Liver (tissue), 9 donors: ENCODE data around the gene ARID3A. TPM values are rescaled to one million over a fixed set of nuclear protein-coding genes. Genes with fewer than 3 reads are reported as not detected.

Experiments used
- DNase-seq: peaks from one replicate; pipeline ENCODE4 v3.0.0-alpha.2; 2017; ENCODE audit warnings: low spot score
- H3K27ac ChIP-seq, 2 donors: one replicate each; pipeline ENCODE4 v1.7.0; 2013; ENCODE audit warnings: inconsistent platforms in 2 of 2, low read length in 2 of 2, control low read depth in 1 of 2, low read depth in 1 of 2, mild to moderate bottlenecking in 1 of 2
- H3K27me3 ChIP-seq, 4 donors: one replicate each; pipeline versions ENCODE4 v1.6.1 to v1.7.0; 2013; ENCODE audit warnings: low read length in 3 of 4, inconsistent platforms in 1 of 4, mild to moderate bottlenecking in 1 of 4, moderate library complexity in 1 of 4; ENCODE audit not compliant: control insufficient read depth in 4 of 4, insufficient read depth in 4 of 4
- H3K36me3 ChIP-seq, 4 donors: one replicate each; pipeline versions ENCODE4 v1.6.1 to v1.7.0; 2013; ENCODE audit warnings: low read length in 3 of 4, mild to moderate bottlenecking in 3 of 4, low read depth in 1 of 4, moderate library complexity in 1 of 4; ENCODE audit not compliant: control insufficient read depth in 4 of 4, insufficient read depth in 3 of 4
- H3K4me1 ChIP-seq, 4 donors: one replicate each; pipeline versions ENCODE4 v1.6.1 to v1.7.0; 2013; ENCODE audit warnings: low read length in 3 of 4, mild to moderate bottlenecking in 3 of 4, moderate library complexity in 1 of 4; ENCODE audit not compliant: control insufficient read depth in 4 of 4, insufficient read depth in 4 of 4
- H3K4me3 ChIP-seq, 3 donors: one replicate each; pipeline versions ENCODE4 v1.6.1 to v1.7.0; 2013; ENCODE audit warnings: low read length in 3 of 3, control low read depth in 1 of 3, low read depth in 1 of 3, mild to moderate bottlenecking in 1 of 3
- H3K9ac ChIP-seq, 2 donors: one replicate each; pipeline ENCODE4 v1.7.0; 2013; ENCODE audit warnings: low read length in 2 of 2, mild to moderate bottlenecking in 2 of 2, moderate library complexity in 2 of 2, control low read depth in 1 of 2, low read depth in 1 of 2
- H3K9me3 ChIP-seq, 4 donors: one replicate each; pipeline versions ENCODE4 v1.6.1 to v1.7.0; 2013; ENCODE audit warnings: low read length in 3 of 4; ENCODE audit not compliant: control insufficient read depth in 4 of 4
- EGR1 ChIP-seq, 2 donors: IDR thresholded peaks; 2 replicates each; pipeline ENCODE4 v1.6.1; 2016 to 2018; ENCODE audit warnings: antibody characterized with exemption in 2 of 2, low read depth in 2 of 2
- FOXA1 ChIP-seq: IDR thresholded peaks from 2 replicates; pipeline ENCODE4 v1.6.1; 2016; ENCODE audit warnings: antibody characterized with exemption
- FOXA2 ChIP-seq: IDR thresholded peaks from 2 replicates; pipeline ENCODE4 v1.6.1; 2016; ENCODE audit warnings: antibody characterized with exemption
- HNF4A ChIP-seq, 2 donors: conservative IDR thresholded peaks; 2 replicates each; pipeline ENCODE4 v1.6.1; 2016; ENCODE audit warnings: antibody characterized with exemption in 2 of 2, mild to moderate bottlenecking in 2 of 2
- HNF4G ChIP-seq: IDR thresholded peaks from 2 replicates; pipeline ENCODE4 v1.6.1; 2016; ENCODE audit warnings: antibody characterized with exemption
- JUND ChIP-seq, 2 donors: IDR thresholded peaks; 2 replicates each; pipeline ENCODE4 v1.6.1; 2016; ENCODE audit warnings: antibody characterized with exemption in 2 of 2
- NR2F2 ChIP-seq: IDR thresholded peaks from 2 replicates; pipeline ENCODE4 v1.6.1; 2016; ENCODE audit warnings: antibody characterized with exemption
- RAD21 ChIP-seq, 2 donors: IDR thresholded peaks; 2 replicates each; pipeline ENCODE4 v1.6.1; 2016; ENCODE audit warnings: antibody characterized with exemption in 2 of 2, mild to moderate bottlenecking in 2 of 2
- RXRA ChIP-seq, 2 donors: IDR thresholded peaks; 2 replicates each; pipeline ENCODE4 v1.6.1; 2017 to 2018; ENCODE audit warnings: antibody characterized with exemption in 2 of 2, mild to moderate bottlenecking in 1 of 2
- SP1 ChIP-seq: IDR thresholded peaks from 2 replicates; pipeline ENCODE4 v1.6.1; 2018; ENCODE audit warnings: antibody characterized with exemption, mild to moderate bottlenecking
- TAF1 ChIP-seq: conservative IDR thresholded peaks from 2 replicates; pipeline ENCODE4 v1.6.1; 2016; ENCODE audit warnings: antibody characterized with exemption, mild to moderate bottlenecking
- WGBS: extraction: QIAGEN DNeasy Blood & Tissue Kit; methylation state at CpG from one replicate; pipeline ENCODE4 v1.1.7; 2013; 5-methylcytosine and 5-hydroxymethylcytosine counted together
- polyA plus RNA-seq, 2 donors: library from polyadenylated mRNA; stranded (reverse) in 1 of 2; unstranded in 1 of 2; fragments of 200-250 nt in 1 of 2; fragments of >200 nt in 1 of 2; fragmentation: Nextera tagmentation in 1 of 2; extraction: Ambion mirVana in 1 of 2; gene quantifications; one replicate each; pipeline versions ENCODE4 v1.2.1 to v1.2.3, GENCODE V29; 2013 to 2015
- total RNA-seq, 2 donors: library from RNA; depleted of rRNA; stranded (reverse); fragments of >200 nt; gene quantifications; one replicate each; pipeline ENCODE4 v1.2.3, GENCODE V29; 2014
- TF ChIP-seq, protein P1 (sequence below): IDR thresholded peaks from 2 replicates; pipeline ENCODE4 v1.6.1; 2016; ENCODE audit warnings: antibody characterized with exemption
- TF ChIP-seq, protein P2 (sequence below): IDR thresholded peaks from 2 replicates; pipeline ENCODE4 v1.6.1; 2016; ENCODE audit warnings: antibody characterized with exemption
- TF ChIP-seq, protein P3 (sequence below): IDR thresholded peaks from 2 replicates; pipeline ENCODE4 v1.6.1; 2016; ENCODE audit warnings: antibody characterized with exemption
- TF ChIP-seq, protein P4 (sequence below): IDR thresholded peaks from 2 replicates; pipeline ENCODE4 v1.6.1; 2016; ENCODE audit warnings: antibody characterized with exemption, mild to moderate bottlenecking
- TF ChIP-seq, protein P5 (sequence below): fragments of 150-350 bp; IDR thresholded peaks from 2 replicates; pipeline ENCODE4 v1.5.1; 2017; ENCODE audit warnings: improper control_type of control experiment, low read depth, low read length; ENCODE audit not compliant: missing input control
- donor health status: healthy.
- donor health status: healthy.
- donor health status: healthy.
- donor health status: healthy.
- donor health status: healthy.

ARID3A gene
- total and polyA plus RNA-seq, 4 donors, result 0.74 to 42.4 (median 3.1) TPM

DNA sequence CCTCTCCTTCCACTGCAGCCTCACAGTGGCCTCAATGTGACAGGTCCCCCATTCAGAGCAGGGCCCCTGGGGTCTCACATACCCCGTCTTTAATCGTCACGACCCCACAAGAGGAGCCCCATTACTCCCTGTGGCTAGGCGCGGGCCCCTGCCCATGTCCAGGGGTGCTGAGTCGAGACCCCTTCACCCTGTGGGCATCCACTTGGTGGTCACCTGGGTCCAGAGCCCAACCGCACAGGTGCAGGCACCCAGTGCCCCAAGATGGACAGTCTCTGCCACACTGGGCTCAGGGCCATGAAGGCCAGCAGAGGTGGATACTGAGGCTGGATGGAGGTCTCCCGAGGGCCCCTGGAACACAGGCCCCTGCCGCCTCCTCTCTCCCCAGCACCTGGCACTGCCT, 92.1 kb downstream of the ARID3A start (continued):
- no peak for TF ChIP-seq TAF1
- no peak for TF ChIP-seq RXRA (IDR thresholded peaks at IDR 0.05)
- TF ChIP-seq, protein P1, sequence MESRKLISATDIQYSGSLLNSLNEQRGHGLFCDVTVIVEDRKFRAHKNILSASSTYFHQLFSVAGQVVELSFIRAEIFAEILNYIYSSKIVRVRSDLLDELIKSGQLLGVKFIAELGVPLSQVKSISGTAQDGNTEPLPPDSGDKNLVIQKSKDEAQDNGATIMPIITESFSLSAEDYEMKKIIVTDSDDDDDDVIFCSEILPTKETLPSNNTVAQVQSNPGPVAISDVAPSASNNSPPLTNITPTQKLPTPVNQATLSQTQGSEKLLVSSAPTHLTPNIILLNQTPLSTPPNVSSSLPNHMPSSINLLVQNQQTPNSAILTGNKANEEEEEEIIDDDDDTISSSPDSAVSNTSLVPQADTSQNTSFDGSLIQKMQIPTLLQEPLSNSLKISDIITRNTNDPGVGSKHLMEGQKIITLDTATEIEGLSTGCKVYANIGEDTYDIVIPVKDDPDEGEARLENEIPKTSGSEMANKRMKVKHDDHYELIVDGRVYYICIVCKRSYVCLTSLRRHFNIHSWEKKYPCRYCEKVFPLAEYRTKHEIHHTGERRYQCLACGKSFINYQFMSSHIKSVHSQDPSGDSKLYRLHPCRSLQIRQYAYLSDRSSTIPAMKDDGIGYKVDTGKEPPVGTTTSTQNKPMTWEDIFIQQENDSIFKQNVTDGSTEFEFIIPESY, result no peak
- TF ChIP-seq, protein P2, sequence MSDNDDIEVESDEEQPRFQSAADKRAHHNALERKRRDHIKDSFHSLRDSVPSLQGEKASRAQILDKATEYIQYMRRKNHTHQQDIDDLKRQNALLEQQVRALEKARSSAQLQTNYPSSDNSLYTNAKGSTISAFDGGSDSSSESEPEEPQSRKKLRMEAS, result no peak
- TF ChIP-seq, protein P3, sequence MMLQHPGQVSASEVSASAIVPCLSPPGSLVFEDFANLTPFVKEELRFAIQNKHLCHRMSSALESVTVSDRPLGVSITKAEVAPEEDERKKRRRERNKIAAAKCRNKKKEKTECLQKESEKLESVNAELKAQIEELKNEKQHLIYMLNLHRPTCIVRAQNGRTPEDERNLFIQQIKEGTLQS, result no peak

DNA sequence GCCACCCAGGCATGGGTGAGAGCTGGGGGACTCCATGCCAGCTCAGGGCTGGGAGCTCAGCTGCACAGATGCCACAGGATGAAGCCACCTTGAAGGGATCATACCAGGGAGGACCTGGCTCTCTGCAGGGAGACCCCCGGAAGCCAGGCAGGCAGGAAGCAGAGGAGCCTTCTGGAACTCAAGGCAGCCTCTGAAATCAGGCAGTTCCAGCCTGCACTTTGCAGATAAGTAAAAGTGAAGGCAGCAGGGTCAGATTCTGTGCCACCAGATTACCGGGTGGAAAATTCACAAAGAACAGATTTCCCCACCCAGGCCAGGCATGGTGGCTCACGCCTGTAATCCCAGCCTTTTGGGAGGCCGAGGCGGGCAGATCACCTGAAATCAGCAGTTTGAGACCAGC, 92.6 kb downstream of the ARID3A start:
- no peak overlapping the region for H3K4me3 ChIP-seq
- no peak overlapping the region for H3K9ac ChIP-seq
- WGBS, result 81% methylated on average over 5 of the region's 5 CpGs
- H3K27ac ChIP-seq, result no peak overlapping the region
- H3K27me3 ChIP-seq, result no peaks in the 10 kb centered on the region
- no peak for DNase-seq
- peaks cover 0 to 7% (median 3%) of the 10 kb centered on the region in 4 donors for H3K36me3 ChIP-seq
- peaks cover 30 to 49% (median 39%) of the 10 kb centered on the region in 4 donors for H3K4me1 ChIP-seq
- TF ChIP-seq EGR1 (IDR thresholded peaks at IDR 0.05; ENCODE audit: low read depth in 2 of 2), result no peak
- TF ChIP-seq TAF1, result no peak
- TF ChIP-seq NR2F2, result no peak
- TF ChIP-seq, protein P4, sequence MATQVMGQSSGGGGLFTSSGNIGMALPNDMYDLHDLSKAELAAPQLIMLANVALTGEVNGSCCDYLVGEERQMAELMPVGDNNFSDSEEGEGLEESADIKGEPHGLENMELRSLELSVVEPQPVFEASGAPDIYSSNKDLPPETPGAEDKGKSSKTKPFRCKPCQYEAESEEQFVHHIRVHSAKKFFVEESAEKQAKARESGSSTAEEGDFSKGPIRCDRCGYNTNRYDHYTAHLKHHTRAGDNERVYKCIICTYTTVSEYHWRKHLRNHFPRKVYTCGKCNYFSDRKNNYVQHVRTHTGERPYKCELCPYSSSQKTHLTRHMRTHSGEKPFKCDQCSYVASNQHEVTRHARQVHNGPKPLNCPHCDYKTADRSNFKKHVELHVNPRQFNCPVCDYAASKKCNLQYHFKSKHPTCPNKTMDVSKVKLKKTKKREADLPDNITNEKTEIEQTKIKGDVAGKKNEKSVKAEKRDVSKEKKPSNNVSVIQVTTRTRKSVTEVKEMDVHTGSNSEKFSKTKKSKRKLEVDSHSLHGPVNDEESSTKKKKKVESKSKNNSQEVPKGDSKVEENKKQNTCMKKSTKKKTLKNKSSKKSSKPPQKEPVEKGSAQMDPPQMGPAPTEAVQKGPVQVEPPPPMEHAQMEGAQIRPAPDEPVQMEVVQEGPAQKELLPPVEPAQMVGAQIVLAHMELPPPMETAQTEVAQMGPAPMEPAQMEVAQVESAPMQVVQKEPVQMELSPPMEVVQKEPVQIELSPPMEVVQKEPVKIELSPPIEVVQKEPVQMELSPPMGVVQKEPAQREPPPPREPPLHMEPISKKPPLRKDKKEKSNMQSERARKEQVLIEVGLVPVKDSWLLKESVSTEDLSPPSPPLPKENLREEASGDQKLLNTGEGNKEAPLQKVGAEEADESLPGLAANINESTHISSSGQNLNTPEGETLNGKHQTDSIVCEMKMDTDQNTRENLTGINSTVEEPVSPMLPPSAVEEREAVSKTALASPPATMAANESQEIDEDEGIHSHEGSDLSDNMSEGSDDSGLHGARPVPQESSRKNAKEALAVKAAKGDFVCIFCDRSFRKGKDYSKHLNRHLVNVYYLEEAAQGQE, result no peak
- TF ChIP-seq, protein P2, result no peak
- TF ChIP-seq, protein P1, result no peak
- no peak for TF ChIP-seq HNF4A (conservative IDR thresholded peaks at IDR 0.05)
- no peak for TF ChIP-seq RXRA (IDR thresholded peaks at IDR 0.05)
- TF ChIP-seq RAD21 (IDR thresholded peaks at IDR 0.05), result no peak
- TF ChIP-seq FOXA2, result no peak
- no peak for TF ChIP-seq HNF4G
- TF ChIP-seq FOXA1, result no peak
- TF ChIP-seq JUND (IDR thresholded peaks at IDR 0.05), result no peak
- no peak for TF ChIP-seq SP1
- TF ChIP-seq, protein P5, sequence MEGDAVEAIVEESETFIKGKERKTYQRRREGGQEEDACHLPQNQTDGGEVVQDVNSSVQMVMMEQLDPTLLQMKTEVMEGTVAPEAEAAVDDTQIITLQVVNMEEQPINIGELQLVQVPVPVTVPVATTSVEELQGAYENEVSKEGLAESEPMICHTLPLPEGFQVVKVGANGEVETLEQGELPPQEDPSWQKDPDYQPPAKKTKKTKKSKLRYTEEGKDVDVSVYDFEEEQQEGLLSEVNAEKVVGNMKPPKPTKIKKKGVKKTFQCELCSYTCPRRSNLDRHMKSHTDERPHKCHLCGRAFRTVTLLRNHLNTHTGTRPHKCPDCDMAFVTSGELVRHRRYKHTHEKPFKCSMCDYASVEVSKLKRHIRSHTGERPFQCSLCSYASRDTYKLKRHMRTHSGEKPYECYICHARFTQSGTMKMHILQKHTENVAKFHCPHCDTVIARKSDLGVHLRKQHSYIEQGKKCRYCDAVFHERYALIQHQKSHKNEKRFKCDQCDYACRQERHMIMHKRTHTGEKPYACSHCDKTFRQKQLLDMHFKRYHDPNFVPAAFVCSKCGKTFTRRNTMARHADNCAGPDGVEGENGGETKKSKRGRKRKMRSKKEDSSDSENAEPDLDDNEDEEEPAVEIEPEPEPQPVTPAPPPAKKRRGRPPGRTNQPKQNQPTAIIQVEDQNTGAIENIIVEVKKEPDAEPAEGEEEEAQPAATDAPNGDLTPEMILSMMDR, result no peak
- no peaks in the 10 kb centered on the region for H3K9me3 ChIP-seq
